NB4 (cell line): ENCODE data around the gene FADS3.

Experiments
- DNase-seq: peaks from one replicate; pipeline ENCODE4 v3.0.0; 2010; ENCODE audit warnings: low read depth
- H3K4me3 ChIP-seq: one replicate; pipeline ENCODE4 v1.5.1; 2011; ENCODE audit warnings: mild to moderate bottlenecking, low read depth, low read length, moderate library complexity
- CTCF ChIP-seq: IDR thresholded peaks from one replicate; pipeline ENCODE4 v1.5.1; 2012; ENCODE audit warnings: low read depth, low read length
- MYC ChIP-seq: IDR thresholded peaks from 2 replicates; pipeline ENCODE4 v1.6.1; 2011; ENCODE audit warnings: low read depth, low read length
- POLR2A ChIP-seq: IDR thresholded peaks from 2 replicates; pipeline ENCODE4 v1.6.1; 2011; ENCODE audit warnings: mild to moderate bottlenecking; ENCODE audit not compliant: insufficient read length; ENCODE audit errors: extremely low read depth
- TF ChIP-seq, protein P1 (sequence below): IDR thresholded peaks from 2 replicates; pipeline ENCODE4 v1.6.1; 2011; ENCODE audit warnings: low read depth, low read length

Gene FADS3

DNA sequence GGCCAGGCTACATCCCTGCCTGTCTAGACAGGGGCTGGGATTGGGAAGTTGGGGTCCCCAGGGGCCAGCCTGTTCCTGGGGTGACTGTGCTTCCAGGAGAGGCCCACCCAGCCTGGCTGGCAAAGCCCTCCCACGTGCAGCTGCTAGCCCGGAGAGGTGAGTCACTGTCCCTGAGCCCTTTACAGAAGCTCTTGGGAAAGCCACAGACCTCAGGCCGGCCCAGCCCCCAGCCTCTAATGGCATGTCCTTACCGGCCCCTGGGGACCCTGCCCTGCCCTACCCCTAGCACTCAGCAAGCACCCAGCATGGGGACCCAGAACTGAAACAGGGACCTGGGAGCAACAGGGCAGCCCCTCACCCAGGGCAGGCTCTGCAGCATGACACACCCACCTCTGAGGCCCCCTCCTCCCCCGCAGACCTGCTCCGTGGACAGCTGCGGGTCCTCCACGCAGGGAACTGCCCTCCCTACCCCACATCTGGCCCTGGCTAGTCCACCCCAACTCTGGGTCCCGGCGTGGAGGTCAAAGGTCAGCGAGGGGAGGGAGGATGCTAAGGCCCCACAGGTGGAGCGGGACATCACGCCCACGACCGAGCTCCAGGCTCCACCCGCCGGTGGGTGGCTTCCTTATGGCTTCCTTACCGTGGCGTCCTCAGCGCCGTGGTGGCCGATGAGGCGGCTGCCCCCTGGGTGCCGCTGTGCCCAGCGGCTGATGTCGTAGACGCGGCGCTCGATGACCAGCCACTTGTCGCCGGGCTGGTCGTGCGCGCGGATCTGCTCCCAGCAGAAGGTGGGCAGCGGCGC, 615 bp downstream of the FADS3 start:
- peak overlapping the region; percentile 53 for H3K4me3 ChIP-seq
- DNase-seq, result peak; percentile 98
- TF ChIP-seq POLR2A (no peak), MYC (peak; percentile 92), CTCF (no peak)
- TF ChIP-seq, protein P1, sequence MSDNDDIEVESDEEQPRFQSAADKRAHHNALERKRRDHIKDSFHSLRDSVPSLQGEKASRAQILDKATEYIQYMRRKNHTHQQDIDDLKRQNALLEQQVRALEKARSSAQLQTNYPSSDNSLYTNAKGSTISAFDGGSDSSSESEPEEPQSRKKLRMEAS, result peak; percentile 92

DNA sequence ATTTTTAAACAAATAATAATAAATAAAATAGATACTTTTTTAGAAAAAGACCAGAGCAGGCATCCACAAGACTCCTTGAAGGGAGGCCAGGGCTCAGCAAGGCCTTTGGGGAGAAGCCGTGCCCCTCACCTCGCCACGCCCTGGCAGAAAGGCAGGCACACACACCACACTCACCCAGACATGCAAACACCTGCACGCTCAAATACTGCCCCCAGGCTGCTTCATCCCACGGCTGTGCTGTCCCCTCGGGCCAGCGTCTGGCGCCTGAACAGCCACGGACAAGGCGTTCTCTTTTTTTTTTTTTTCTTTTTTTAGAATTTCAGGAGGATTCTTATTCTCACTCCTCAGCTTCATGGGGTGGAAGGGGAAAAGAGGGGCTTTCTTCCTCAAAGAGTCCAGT, 1.5 kb downstream of the FADS3 start:
- no peak overlapping the region for H3K4me3 ChIP-seq
- TF ChIP-seq POLR2A (no peak), MYC (no peak), CTCF (no peak)
- TF ChIP-seq, protein P1, result no peak
- DNase-seq, result no peak

- TF ChIP-seq CTCF (no peak), MYC (no peak), POLR2A (no peak)
- TF ChIP-seq, protein P1, result no peak
- DNase-seq, result no peak
- no peak overlapping the region for H3K4me3 ChIP-seq
Observed at GRCh38 chr11:61888590-61888989, 2.8 kb downstream of the FADS3 start.

DNA sequence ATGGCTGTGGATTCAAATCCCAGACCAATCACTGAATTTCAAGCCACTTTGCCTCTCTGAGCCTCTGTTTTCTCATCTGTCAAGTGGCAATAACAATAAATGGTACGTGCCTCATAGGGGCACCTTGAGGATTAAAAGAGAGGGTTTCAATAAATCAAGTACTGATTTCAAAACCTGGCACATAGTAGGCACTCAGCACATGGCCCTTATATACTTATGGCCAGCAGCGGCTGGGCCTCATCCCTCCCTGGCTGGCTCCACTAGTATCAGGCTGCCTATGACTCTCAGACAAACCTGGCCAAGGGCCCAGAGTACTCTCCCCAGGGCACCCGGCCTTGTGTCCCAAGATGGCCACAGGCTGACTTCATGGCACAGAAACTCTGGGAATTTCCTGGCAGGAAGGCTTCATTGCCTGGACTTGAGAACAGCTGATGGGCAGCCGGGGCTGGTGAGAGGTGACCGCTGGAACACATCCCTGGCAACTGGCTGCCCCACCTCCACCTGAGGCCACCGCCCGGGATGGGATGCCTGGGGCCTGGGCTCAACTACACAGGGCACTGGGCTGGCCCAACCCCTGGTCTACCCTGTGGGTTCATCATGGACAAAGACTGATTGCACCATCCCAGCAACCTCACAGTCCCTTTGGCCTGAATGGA, 3.4 kb downstream of the FADS3 start:
- no peak overlapping the region for H3K4me3 ChIP-seq
- TF ChIP-seq CTCF (no peak), POLR2A (no peak), MYC (no peak)
- TF ChIP-seq, protein P1, result no peak

DNA sequence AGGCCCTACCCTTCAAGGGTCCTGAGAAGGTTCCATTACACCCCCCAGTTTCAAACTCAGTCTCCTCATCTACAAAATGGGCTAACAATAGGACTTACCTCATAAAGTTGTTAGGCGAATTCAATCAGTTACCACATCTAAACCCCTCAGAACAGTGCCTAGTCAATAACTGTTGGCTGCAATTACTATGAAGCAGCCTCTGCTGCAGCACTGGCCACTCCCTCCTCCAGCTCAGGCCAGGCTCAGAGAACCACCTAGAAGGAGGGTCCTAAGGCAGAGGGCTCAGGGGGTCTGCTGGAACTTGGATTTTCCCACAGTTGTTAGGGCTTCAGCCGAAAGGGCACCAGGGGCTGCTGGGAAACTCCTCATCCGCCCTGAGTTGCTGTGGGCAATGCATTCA, 4.7 kb downstream of the FADS3 start:
- H3K4me3 ChIP-seq, result no peak overlapping the region
- TF ChIP-seq CTCF, result no peak
- TF ChIP-seq, protein P1, result no peak
- TF ChIP-seq MYC, result no peak
- TF ChIP-seq POLR2A, result no peak
- DNase-seq, result no peak

More for the DNA sequence above, 3.4 kb downstream of the FADS3 start:
- no peak for DNase-seq
